GM12874 (cell line): ENCODE measurements around the gene MPZL1.

ENCODE experiments used
- TF ChIP-seq, protein P1 (sequence below): IDR thresholded peaks from 2 replicates; pipeline ENCODE4 v1.5.1; 2011; ENCODE audit warnings: low read depth, mild to moderate bottlenecking, control low read depth, low read length, moderate library complexity; ENCODE audit not compliant: insufficient read depth

Gene MPZL1

DNA sequence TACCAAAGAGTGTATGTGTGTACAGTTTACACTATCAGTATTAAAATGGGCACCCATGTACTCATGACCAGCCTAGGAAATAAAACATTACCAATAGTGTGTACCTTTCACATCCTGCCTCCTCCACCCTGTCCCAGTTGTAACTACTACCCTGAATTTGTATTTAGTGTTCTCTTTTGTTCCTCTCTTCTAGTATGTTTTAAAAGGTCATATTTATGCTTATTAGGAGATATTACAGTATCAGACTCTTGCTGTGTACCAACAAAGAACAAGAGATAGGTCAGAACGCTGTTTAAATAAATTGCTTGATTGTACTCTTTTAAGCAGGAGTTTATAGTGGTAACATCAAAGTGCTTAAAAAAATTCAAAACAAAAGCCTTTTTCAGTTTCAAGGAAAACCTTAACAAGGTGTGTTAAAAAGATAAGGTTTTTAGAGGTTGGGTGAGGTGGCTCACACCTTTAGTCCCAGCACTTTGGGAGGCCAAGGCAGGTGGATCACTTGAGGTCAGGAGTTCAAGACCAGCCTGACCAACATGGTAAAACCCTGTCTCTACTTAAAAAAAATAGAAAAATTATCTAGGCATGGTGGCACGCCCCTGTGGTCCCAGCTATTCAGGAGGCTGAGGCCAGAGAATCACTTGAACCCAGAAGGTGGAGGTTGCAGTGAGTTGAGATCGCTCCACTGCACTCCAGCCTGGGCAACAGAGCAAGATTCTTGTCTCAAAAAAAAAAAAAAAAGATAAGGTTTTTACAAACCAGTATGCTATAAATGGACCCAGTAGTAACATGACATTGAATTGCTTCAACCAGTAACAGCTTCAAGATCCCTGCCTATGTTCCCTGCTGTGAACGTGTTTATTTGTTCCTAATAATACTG, 35.9 kb downstream of the MPZL1 start:
- TF ChIP-seq, protein P1, sequence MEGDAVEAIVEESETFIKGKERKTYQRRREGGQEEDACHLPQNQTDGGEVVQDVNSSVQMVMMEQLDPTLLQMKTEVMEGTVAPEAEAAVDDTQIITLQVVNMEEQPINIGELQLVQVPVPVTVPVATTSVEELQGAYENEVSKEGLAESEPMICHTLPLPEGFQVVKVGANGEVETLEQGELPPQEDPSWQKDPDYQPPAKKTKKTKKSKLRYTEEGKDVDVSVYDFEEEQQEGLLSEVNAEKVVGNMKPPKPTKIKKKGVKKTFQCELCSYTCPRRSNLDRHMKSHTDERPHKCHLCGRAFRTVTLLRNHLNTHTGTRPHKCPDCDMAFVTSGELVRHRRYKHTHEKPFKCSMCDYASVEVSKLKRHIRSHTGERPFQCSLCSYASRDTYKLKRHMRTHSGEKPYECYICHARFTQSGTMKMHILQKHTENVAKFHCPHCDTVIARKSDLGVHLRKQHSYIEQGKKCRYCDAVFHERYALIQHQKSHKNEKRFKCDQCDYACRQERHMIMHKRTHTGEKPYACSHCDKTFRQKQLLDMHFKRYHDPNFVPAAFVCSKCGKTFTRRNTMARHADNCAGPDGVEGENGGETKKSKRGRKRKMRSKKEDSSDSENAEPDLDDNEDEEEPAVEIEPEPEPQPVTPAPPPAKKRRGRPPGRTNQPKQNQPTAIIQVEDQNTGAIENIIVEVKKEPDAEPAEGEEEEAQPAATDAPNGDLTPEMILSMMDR = no peak

DNA sequence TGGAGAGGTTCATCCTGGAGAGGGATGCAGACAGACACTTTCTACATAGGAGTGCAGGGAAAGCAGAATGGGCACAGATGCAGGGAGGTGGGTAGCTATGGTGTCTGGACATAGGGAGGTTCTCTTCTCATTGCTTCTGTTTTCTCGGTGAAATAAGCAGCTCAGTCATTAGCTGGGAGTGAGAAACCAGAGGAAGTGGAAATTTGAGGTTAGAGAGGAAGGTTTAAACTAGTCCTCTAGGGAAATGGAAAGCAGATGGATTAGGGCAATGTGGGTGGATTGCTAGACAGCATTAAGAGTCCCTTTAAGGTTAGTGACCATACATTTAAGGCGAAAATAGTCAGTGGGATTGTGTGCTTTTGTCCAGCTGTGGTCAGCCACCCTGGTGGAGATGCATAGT, 39.6 kb downstream of the MPZL1 start:
- TF ChIP-seq, protein P1 = no peak

DNA sequence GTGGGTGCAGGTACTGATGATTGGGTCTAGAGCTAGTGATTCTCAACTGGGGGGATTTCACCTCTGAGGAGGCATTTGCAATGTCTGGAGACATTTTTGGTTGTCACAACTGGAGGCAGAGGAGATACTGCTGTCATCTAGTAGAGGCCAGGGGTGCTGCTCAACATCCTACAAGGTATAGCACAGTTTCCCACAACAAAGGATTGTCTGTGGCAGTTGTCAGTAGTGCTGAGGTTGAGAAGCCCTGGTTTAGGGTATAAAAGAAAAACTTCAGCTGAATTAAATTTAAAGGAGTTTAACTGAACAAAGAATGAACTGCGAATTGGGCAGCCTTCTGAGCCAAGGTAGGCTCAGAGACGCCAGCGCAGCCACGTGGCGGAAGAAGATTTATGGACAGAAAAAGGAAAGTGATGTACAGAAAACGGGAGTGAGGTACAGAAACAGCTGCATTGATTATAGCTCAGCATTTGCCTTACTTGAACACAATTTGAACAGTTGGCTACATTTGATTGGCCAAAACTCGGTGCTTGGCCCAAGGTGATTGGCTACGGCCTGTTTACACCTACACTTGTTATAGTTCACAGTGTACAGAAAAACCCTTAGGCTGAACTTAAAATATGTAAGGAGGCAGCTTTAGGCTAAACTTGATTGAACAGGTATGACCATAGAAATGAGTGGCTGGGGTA, 40.4 kb downstream of the MPZL1 start:
- TF ChIP-seq, protein P1 = no peak

DNA sequence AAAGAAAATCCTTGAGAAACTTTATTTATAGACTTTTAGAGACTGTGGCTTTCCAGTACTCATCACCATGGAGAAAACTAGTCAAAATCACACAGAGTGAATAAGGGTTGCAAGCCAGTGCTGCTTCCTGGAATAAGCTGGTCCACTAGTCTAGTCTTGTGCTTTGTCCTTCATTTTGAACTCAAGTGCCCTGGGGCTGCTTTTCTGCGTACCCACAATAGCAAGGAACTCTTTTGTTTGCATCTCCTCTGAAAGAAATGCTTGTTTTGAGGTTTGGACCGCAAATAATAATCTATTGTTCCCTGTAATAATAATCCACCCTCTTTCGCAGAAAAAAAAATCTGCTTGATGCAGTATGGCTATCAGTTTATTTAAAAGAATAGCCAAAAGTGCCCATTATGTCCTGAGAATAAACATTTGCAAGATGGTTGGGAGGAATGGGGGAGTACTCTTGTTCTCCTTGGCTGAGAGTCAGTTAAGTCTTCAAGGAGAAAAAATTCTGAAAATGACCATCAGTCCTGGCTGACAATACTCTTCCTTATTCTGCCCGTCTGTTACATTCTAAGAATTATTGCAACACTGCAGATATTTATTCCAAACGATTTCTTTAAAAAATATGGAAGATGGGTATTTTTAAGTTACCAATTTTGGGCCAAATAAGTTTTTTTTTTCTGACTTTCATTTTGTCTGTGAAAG, 41.9 kb downstream of the MPZL1 start:
- TF ChIP-seq, protein P1 = no peak

DNA sequence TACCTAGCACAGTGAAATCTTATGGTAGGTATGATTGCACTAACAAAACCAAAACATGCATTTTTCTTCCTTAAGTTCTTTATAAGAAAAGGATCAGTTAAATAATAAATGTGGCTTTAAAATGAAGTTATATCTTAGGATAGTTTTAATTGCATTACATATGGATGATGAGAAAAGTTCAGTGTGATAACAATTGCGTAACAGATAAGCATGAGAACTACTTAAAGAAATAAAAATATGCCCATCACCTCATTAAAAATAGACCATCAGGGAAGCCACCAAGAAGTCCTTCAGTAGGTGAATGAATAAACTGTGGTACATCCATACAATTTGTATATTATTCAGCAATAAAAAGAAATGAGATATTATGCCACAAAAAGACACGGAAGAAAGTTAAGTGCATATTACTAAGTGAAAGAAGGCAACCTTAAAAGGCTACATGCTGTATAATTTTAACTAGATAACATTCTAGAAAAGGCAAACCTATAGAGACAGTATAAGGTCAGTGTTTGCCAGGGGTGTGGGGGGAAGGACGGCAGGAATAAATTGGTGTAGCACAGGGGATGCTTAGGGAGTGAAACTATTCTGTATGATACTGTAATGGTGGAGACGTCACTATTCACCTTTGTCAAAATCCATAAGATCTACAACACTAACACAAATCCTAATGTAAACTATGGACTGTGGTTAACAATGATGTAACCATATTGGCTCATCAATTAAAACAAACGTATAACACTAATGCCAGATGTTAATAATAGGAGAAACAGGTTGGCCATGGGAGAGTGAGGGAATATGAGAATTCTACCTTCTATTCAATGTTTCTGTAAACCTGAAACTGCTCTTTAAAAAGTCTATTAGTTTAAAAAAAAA, 42.9 kb downstream of the MPZL1 start:
- TF ChIP-seq, protein P1 = no peak

DNA sequence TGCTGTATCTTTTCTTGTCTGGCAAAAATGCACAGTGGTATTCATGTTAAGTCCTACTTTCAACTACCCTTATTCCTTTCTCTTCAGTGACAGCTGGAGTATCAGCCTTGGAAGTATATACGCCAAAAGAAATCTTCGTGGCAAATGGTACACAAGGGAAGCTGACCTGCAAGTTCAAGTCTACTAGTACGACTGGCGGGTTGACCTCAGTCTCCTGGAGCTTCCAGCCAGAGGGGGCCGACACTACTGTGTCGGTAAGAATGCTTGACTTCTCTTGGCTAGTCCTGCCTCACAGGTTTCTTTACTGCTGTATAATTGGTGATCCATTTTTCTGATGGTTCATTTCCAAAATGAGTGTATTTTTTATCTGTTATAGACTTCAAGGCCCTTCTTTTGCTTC, 43.7 kb downstream of the MPZL1 start:
- TF ChIP-seq, protein P1 = no peak
